Measurements from ENCODE around the gene RUFY3.
"Not testable (repeated sequence)": the region's sequence is repeated elsewhere in the genome, so short reads cannot be mapped to it uniquely, and the experiment has no call there.

RUFY3 gene, protein sequence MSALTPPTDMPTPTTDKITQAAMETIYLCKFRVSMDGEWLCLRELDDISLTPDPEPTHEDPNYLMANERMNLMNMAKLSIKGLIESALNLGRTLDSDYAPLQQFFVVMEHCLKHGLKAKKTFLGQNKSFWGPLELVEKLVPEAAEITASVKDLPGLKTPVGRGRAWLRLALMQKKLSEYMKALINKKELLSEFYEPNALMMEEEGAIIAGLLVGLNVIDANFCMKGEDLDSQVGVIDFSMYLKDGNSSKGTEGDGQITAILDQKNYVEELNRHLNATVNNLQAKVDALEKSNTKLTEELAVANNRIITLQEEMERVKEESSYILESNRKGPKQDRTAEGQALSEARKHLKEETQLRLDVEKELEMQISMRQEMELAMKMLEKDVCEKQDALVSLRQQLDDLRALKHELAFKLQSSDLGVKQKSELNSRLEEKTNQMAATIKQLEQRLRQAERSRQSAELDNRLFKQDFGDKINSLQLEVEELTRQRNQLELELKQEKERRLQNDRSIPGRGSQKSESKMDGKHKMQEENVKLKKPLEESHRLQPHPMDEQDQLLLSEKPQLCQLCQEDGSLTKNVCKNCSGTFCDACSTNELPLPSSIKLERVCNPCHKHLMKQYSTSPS

DNA sequence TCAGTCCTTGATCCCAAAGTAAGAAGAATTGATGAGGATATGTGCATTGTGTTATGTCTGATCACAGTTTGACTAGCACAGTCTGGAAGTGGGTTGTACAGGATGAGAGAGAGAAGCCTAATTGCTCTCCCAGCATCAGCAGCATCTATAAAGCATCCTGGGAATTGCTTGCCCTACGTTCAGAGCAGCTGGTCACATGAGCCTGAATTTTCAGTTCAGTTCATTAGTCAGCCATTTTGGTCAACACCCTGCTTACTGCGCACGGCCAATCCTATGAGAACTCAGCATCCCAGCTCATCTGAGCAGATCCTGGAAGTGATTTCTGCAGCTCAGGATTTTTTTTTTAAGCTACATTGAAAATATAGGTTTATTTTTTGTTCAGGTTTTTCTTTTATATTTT, at the start of gene RUFY3:
RUFY3 (plus strand) TSS at position 218 of the 400 bp plus-strand sequence. CDS start 610 bp downstream, outside the sequence.
- DNase-seq = peak; percentile 79 to 93

DNA sequence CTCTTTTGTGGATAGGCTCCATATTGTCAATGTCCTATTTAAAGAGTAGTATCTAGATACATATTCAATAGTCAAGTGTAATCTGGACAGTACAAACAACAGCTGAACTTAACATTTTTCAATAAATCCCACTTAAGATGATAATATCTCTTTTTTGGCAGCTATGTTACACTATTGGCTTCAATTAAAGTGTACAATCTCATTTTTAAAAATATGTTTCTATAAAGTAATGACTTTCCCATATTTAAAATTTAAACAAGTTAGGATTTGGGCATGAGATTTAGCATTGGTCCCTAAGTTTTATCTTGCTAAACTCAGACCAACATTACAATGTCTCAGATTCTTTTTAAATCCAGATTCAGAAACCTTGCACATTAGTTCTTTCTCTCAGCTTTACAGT, 47.6 kb upstream of the RUFY3 start:
- DNase-seq = no peak

DNA sequence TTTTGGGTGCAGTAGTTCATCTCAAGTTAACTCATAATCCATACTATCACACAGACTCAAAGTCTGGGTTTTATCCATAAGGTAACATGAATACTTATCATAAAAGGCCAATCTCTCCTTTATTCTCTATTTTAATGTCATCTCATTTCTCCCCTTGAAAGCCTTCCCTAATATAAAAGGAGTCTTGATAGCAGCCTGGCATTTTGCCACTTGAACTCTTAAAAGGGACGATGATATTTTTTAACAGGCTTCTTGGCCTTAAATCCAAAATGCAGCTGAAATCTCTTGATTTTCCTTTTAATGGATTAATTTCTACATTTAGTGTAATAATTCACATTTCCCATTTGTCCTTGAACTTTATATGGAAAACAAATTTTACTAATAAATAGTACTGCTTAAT, 47.0 kb upstream of the RUFY3 start:
- no peak for DNase-seq

DNA sequence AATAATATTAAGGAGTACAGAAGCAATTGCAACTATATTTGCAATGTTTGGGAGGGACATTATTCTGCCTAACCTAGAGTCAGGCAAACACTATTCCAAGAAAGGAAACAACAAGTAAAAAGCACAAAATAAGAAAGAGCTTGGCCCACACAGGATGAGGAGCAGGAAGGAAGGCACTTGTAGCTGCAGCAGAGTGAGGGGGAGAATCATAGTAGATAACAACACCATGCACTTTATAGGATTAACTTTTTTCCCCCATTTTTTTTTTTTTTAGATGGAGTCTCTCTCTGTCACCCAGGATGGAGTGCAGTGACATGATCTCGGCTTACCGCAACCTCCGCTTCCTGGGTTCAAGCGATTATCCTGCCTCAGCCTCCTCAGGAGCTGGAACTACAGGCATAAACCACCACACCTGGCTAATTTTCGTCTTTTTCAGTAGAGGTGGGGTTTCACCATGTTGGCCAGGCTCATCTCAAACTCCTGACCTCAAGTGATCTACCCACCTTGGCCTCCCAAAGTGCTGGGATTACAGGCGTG, 45.1 kb upstream of the RUFY3 start:
- DNase-seq = no peak

DNA sequence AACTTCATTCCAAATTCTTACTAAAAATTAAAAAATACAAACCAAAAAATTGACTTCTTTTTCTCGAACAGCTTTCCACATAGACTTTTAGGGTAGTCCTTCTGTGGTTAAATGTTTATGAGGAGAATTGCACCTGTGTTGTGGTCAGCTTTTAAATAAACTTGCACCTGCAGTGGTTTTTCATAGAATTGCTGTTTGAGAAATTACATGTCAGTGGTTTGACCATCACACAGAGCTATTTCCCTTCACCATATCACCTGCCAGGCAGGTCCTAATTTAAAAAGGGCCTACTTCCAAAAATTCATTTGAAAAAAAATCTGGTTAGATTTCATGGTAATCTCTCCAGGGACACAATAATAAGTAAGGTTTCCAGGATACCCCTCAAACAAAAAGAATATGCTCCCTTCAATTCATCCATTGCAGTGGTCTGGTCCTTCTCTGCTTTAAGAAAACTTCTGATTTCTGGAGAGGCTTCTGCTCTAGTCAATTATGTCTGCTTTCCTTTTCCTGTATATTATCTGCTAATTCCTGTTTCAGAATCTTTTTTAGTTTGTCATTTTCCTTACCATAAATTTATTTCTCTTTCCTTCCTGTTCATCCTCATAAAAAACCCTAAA, 43.3 kb upstream of the RUFY3 start:
- DNase-seq = no peak

DNA sequence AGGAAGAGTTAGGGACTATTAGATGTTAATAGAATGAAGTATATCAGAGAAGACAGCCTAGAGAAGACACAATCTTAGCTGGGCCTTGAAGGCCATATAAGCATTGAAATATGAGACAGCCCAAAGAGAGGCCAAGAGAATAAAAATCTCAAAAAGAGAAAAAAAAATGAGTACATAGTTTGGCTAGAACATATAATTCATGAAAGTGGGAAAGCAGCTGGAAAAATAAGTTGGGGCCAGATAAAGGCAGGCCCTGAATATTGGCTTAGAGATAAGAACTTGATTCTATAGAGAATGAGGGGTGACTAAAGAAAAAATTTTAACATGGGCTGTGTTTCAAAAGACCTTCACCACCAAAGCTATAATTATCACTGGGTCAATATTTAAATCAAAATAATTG, 40.8 kb upstream of the RUFY3 start:
- no peak for DNase-seq

DNA sequence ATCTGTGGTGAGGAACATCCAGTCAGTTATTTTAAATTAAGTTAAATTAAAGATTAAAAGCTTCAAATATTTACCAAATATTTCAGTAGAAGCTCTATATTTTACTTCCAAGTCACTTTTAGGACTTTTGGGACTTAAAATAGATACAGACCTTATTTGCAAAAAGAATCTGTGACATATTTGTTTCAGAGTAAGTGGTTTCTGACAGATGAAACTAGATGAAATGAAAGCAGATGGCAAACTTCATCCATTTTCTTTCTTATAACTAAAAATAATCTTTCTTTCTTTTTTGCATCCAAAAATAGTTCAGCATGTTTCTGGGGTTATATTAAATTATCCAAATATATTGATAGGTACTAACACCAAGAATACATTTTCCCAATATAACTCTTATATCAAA, 40.1 kb upstream of the RUFY3 start:
- DNase-seq = no peak

DNA sequence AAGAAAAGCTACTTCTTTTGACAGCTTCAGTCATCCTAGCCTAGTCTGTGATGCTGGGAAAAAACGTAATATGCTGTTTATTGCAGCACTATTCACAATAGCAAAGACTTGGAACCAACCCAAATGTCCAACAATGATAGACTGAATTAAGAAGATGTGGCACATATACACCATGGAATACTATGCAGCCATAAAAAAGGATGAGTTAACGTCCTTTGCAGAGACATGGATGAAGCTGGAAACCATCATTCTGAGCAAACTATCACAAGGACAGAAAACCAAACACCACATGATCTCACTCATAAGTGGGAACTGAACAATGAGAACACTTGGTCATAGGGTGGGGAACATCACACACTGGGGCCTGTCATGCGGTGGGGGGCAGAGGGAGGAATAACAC, 39.6 kb upstream of the RUFY3 start:
- not testable (repeated sequence) for DNase-seq

DNA sequence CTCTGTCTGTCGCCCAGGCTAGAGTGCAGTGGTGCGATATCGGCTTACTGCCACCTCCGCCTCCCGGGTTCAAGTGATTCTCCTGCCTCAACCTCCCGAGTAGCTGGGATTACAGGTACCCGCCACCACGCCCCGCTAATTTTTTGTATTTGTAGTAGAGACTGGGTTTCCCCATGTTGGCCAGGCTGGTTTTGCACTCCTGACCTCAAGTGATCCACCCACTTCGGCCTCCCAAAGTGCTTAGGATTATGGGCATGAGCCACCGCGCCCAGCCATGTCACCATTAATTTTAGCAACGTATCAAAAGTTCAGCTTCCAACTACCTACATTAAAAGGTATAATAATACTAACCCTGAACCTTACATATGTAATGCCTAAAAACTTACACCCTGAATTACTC, 34.4 kb upstream of the RUFY3 start:
- no peak for DNase-seq

DNA sequence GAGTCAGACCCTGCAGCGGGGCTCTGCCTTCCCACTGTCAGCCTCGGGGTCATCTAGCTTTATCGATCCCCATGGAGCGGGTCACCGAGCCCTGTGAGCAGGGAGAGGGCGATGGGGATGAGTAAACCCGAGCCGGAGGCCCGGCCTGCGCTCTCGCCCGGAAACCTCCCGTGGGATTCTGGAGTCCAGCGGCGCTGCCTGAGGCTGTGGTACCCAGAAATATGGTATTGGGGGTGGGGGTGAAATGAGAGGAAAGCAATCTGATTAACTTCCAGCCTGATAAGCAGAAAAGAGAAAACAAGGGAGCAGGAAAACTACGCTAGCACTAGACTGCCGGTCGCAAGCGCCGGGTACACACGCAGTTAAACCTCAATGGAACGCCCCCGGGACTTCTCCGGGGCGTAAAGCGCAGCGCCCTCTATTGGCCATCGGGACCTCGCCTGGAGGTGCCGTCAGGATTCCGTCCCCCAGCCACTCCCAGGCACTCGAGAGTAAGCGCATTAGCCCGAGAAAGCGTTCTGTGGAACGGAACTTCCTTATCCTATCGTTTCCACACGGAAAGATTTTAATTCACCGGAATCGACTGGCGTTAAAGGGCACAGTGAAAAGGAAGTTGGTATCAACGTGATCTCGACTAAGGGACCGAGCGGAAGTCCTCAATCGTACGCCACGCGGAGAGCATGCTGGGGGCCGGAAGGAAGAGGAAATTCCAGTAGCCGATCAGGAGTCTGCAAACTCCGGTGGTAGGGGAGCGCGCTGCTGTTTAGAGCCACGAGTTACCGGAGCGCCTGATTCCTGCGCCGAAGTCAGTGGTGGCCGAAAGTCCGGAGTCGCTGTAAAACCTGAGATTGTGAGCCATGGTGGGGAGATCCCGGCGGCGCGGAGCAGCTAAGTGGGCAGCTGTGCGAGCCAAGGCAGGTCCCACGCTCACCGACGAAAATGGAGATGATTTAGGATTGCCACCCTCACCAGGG, 33.7 kb upstream of the RUFY3 start, which contains the start of gene UTP3:
UTP3 (plus strand) TSS at position 712 of the 974 bp plus-strand sequence; CDS start at position 858, 146 bp downstream.
- peak; percentile 92 to 97 for DNase-seq

DNA sequence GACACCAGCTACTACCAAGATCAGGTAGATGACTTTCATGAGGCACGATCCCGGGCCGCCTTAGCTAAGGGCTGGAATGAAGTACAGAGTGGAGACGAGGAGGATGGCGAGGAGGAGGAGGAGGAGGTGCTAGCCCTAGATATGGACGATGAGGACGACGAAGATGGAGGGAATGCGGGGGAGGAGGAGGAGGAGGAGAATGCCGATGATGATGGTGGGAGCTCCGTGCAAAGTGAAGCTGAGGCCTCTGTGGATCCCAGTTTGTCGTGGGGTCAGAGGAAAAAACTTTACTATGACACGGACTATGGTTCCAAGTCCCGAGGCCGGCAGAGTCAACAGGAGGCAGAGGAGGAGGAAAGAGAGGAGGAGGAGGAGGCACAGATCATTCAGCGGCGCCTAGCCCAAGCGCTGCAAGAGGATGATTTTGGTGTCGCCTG, 33.0 kb upstream of the RUFY3 start:
- no peak for DNase-seq

DNA sequence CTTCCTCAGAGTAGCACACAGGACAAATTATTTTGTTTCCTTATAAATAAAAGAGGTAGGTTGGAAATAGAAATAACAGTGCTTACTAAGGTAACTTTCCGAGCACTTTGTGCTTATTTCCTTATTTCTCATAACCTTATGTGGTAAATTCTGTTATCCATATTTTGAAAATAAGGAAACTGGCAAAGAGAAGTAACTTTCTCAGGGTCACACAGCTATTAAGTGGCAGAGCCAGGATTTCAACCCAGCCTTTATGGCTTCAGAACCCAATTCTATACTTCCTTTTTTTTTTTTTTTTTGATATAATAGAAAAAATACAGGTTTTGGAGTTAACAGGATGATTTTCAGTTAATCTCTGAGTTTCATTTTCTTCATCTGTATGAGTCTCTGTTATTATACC, 30.1 kb upstream of the RUFY3 start:
- no peak for DNase-seq

DNA sequence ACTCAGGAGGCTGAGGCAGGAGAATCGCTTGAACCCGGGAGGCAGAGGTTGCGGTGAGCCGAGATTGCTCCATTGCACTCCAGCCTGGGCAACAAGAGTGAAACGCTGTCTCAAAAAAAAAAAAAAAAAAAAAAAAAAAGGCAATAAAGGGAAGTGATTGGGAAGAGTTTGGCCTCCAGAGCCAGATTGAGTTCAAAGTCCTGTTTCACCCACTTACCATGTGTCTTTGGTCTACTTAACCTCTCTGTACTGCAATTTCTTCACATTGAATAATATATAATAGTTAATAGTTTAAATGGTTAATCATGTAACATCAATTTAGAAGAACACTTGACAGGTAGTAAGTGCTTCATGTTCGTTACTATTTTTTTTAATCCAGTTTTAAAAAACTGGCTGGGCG, 27.1 kb upstream of the RUFY3 start:
- not testable (repeated sequence) for DNase-seq

DNA sequence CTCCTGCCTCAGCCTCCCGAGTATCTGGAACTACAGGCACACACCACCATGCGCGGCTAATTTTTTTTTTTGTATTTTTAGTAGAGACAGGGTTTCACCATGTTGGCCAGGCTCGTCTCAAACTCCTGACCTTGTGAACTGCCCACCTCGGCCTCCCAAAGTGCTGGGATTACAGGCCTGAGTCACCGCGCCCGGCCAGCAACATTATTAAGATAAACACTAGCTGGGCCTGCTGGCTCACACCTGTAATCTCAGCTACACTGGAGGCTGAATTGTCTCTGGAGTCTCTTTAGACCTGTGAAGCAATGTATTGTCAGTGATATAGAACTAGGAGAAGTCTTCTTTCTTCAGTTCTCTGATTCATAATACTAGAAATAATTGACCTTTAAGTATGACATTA, 23.3 kb upstream of the RUFY3 start:
- DNase-seq = not testable (repeated sequence)

DNA sequence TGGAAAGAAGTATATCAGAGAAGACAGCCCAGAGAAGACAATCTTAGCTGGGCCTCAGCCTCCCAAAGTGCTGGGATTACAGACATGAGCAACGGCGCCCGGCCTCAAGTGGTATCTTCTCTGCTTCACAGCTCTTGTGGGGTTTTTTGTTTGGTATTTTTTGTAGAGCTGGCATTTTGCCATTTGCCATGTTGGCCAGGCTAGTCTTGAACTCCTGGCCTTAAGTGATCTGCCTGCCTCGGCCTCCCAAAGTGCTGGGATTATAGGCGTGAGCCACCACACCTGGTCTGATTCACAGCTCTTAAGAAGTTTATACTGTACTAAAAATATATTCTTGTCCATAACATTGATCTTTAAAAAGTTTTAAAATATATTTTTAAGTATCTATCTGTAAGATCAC, 21.1 kb upstream of the RUFY3 start:
- DNase-seq = no peak

DNA sequence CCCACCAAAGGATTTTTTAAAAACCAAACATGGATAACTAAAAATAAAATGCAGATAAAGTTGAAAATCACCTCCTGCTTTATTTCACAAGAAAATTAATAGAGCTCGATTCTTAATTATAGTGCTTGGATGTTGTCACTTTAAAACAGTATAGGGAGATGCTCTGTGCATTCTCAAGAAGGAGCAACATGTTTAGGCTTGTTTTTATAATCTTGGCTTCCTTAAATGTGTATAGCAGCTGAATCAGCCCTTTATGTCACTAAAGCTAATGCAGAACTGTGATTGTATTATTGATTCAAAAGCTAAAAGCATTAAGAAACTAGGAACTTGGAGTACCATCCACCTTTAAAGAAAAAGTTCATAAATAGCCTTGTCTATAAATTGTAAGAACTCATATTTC, 20.5 kb upstream of the RUFY3 start:
- DNase-seq = no peak

DNA sequence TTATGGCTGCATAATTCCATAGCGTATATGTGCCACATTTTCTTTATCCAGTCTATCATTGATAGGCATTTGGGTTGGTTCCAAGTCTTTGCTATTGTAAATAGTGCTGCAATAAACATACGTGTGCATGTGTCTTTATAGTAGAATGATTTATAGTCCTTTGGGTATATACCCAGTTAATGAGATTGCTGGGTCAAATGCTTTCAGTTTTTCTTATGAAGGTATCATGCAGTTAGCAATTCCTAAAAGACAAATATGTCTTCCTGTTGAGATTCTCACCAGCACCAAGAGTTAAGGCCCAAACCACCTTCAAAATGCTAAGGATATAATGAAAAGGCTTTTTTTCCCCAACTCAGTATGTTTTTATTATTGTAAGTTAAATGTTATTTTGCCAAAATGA, 19.2 kb upstream of the RUFY3 start:
- DNase-seq = not testable (repeated sequence)

DNA sequence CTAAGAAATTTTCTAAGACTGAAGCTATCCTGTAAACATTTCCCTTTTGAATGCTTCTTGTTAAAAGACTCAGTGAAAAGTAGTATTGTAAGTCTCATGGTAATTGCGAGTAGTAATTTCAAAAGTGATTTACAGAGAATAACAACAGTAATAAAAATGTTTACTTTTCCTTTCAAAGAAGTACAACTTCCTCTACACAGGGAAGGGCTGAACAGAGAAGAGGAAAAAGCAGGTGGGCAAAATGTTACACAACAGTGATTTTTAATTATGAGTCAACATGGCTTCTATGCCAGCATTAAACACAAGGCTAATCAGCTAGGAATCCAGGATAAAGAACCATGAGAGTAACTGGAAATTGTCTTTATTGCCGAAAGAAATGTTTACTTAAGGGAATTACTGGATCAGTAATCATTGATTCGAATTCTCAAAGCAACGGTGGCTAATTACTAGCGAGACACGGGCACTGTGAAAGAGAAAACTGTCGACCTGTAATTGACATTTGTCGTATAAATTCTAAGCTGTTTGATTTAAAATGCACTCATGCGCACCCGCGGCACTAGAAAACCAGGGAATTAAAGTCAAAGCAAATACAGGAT, 18.0 kb upstream of the RUFY3 start:
- peak; percentile 55 to 81 for DNase-seq

DNA sequence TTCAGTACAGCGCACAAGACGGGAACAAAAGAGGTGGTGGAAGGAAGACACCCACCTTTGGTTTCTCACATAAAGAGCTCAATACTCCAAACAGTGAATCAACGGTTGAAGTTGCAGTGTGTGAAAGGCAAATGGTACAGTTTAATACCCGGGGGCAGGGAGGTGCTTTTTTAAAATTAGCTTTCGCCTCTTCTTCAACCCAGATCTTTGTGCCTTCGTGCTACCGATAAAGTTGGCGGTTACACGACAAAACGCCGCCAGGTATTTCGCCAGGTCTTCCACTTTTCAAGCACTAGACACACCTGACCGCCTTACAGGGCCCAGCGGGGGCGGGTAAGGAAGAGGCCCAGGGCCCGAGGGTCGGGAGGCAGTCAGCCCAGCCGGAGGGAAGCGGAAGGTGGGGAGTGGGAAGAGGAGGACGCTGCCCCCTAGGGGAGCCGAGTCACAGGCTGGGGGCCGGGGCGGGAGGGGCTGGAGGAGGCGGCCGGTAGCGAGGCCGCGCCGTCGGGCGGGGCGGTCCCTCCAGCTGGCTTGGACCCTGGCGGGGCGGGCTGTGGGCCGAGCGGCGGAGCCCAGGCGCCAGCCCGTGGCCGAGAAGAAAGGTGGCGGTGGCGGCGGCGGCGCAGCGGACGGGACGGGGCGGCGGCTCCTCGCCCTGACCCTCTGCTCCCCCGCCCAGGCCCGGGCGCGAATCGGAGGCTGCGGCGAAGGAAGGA, 17.4 kb upstream of the RUFY3 start:
- peak; percentile 67 to 70 for DNase-seq

DNA sequence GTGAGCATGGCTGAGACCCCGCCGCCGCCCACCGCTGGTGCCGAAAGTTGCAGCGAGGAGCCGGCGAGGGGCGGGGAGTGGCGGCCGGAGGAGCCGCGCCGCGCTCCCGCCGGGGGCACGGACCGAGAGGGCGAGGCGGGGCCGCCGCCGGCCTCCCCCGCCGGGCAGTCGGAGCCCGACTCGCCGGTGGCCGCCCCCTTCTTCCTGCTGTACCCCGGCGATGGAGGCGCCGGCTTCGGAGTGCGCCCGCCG, 16.9 kb upstream of the RUFY3 start:
- DNase-seq = no peak

DNA sequence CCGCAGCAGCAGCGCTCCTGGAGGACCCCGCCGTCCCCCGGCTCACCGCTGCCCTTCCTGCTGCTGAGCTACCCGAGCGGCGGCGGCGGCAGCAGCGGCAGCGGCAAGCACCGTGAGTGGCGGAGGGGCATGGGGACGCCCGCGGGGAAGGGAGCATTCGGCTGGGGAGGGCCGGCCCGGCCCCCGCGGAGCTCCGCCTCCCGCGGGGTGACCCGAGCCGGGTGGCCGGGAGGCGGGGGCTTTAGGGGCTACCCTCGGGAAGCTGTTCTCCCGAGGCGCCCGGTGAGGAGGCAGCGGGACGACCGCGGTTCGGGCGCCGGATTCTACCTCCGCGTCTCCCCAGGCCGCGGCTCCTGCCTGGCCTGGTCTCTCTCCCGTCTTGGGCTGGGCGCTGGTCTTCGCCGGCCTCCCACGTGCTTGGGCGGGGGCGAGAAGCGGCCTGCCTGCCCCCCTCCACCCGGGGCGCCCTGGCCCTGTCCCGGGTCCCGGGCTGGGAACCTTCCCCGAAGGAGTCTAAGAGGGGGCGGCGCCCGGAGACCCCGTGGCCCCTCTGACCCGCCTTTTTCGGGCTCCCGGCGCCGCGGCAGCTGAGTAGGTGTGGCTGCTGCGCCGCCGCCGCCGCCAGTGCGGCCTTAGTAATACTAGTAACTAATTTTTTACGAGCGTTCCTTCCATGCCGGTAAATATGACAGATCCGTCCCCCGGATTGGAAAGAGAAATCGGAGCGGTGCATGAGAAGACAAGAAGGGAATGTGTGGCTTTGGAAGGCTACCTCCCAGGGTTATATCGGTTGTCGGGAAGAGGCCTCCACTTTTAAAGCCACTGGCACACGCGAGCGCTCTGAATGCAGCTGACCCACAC, 16.4 kb upstream of the RUFY3 start:
- peak in 1 of 2 experiments; percentile 44 for DNase-seq

All from NCI-H2081 (cell line).